MM.1S (cell line): ENCODE measurements around the gene CRAT.

Source experiments
- CTCF ChIP-seq: fragments of 300-600 bp; sonication (generic); IDR thresholded peaks from 2 replicates; pipeline ENCODE4 v1.5.1; 2016; ENCODE audit warnings: antibody characterized with exemption, low read length, mixed read lengths
- EZH2 ChIP-seq: fragments of 300-600 bp; sonication (generic); optimal IDR thresholded peaks from 2 replicates; pipeline ENCODE3; 2017; ENCODE audit warnings: low read depth, mild to moderate bottlenecking, antibody characterized with exemption, low read length, mixed read lengths
- EZH2phosphoT487 ChIP-seq: fragments of 300-600 bp; sonication (generic); IDR thresholded peaks from 2 replicates; pipeline ENCODE4 v1.6.1; 2018; ENCODE audit warnings: antibody characterized with exemption, low read length

GRCh38 chr9:129095908-129096307 is 14.7 kb downstream of the CRAT start:
- TF ChIP-seq EZH2: no peak
- no peak for TF ChIP-seq CTCF
- TF ChIP-seq EZH2phosphoT487: no peak
